HepG2 (cell line): ENCODE data around the gene SOWAHA.
"Not testable (repeated sequence)": the region's sequence is repeated elsewhere in the genome, so short reads cannot be mapped to it uniquely, and the experiment has no call there.

Experiments used
- ATF1 ChIP-seq: IDR thresholded peaks from 2 replicates; pipeline ENCODE4 v1.6.1; 2016; ENCODE audit warnings: mild to moderate bottlenecking, control low read depth
- BCL3 ChIP-seq: sonication (generic); formaldehyde crosslinking; IDR thresholded peaks from 2 replicates; pipeline ENCODE4 v1.5.1; 2020; ENCODE audit warnings: mild to moderate bottlenecking, missing genetic modification reagents, moderate library complexity
- BRCA1 ChIP-seq: sonication (generic); formaldehyde crosslinking; IDR thresholded peaks from 2 replicates; pipeline ENCODE4 v1.4.0; 2020; ENCODE audit warnings: missing genetic modification reagents
- E2F1 ChIP-seq: sonication (generic); formaldehyde crosslinking; IDR thresholded peaks from 2 replicates; pipeline ENCODE4 v1.5.0; 2020; ENCODE audit warnings: missing genetic modification reagents
- NFE2L2 ChIP-seq: fragments of 150-350 bp; IDR thresholded peaks from 2 replicates; pipeline ENCODE4 v1.6.1; 2014; ENCODE audit warnings: low read length
- SRF ChIP-seq: IDR thresholded peaks from 2 replicates; pipeline ENCODE4 v1.6.1; 2011; ENCODE audit warnings: mild to moderate bottlenecking, low read depth, low read length, moderate library complexity
- SRSF1 ChIP-seq: fragments of 200-400 bp; formaldehyde crosslinking; optimal IDR thresholded peaks from 2 replicates; pipeline ENCODE3; 2017; ENCODE audit warnings: mild to moderate bottlenecking, low read depth, low read length, moderate library complexity
- TAF1 ChIP-seq: sonication (generic); formaldehyde crosslinking; IDR thresholded peaks from 2 replicates; pipeline ENCODE4 v1.4.0; 2020; ENCODE audit warnings: missing genetic modification reagents
- ZBTB34 ChIP-seq: sonication (generic); formaldehyde crosslinking; IDR thresholded peaks from 2 replicates; pipeline ENCODE4 v1.8.0; 2022; ENCODE audit warnings: mild to moderate bottlenecking, missing genetic modification reagents
- ZNF24 ChIP-seq: fragments of 450-650 bp; IDR thresholded peaks from 2 replicates; pipeline ENCODE4 v1.6.1; 2017; ENCODE audit warnings: antibody characterized with exemption, mild to moderate bottlenecking
- ZNF704 ChIP-seq: sonication (generic); formaldehyde crosslinking; IDR thresholded peaks from 2 replicates; pipeline ENCODE4 v1.8.1; 2023; ENCODE audit warnings: mild to moderate bottlenecking, inconsistent platforms, moderate library complexity, missing genetic modification reagents, borderline replicate concordance
- ZNF747 ChIP-seq: sonication (generic); formaldehyde crosslinking; IDR thresholded peaks from 2 replicates; pipeline ENCODE4 v1.8.1; 2023; ENCODE audit warnings: missing genetic modification reagents, mild to moderate bottlenecking, borderline replicate concordance
- TF ChIP-seq, protein P1 (sequence below): sonication (generic); formaldehyde crosslinking; IDR thresholded peaks from 2 replicates; pipeline ENCODE4 v1.4.0; 2020; ENCODE audit warnings: missing genetic modification reagents

DNA sequence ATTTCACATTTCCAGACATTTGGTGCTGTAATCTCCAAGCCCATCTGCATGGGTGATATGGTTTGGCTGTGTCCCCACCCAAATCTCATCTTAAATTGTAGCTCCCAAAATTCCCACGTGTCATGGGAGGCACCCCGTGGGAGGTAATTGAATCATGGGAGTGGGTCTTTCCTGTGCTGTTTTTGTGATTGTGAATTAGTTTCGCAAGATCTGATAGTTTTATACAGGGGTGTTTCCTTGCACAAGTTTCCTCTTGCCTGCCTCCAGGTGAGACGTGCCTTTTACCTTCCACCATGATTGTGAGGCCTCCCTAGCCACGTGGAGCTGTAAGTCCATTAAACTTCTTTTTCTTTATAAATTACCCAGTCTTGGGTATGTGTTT is 10.4 kb upstream of the SOWAHA start:
- TF ChIP-seq SRF; ZBTB34 (CRISPR knock-in tag); ZNF747 (CRISPR knock-in tag); ZNF704 (CRISPR knock-in tag); E2F1 (CRISPR knock-in tag); ZNF24; NFE2L2; ATF1 (CRISPR knock-in tag); BCL3 (CRISPR knock-in tag); SRSF1; BRCA1 (CRISPR knock-in tag); TAF1 (CRISPR knock-in tag): not testable (repeated sequence)
- TF ChIP-seq, protein P1, sequence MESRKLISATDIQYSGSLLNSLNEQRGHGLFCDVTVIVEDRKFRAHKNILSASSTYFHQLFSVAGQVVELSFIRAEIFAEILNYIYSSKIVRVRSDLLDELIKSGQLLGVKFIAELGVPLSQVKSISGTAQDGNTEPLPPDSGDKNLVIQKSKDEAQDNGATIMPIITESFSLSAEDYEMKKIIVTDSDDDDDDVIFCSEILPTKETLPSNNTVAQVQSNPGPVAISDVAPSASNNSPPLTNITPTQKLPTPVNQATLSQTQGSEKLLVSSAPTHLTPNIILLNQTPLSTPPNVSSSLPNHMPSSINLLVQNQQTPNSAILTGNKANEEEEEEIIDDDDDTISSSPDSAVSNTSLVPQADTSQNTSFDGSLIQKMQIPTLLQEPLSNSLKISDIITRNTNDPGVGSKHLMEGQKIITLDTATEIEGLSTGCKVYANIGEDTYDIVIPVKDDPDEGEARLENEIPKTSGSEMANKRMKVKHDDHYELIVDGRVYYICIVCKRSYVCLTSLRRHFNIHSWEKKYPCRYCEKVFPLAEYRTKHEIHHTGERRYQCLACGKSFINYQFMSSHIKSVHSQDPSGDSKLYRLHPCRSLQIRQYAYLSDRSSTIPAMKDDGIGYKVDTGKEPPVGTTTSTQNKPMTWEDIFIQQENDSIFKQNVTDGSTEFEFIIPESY = not testable (repeated sequence)
